HepG2 (cell line): ENCODE results near the gene HSPB6. TPM values are rescaled to one million over a fixed set of nuclear protein-coding genes. Genes with fewer than 3 reads are reported as not detected.
A peak's percentile ranks its signal among the peaks of the same experiment; 100 is the strongest.

Experiments used
- AGO1 ChIP-seq: fragments of 200-400 bp; formaldehyde crosslinking; IDR thresholded peaks from 2 replicates; pipeline ENCODE4 v1.6.1; 2017; ENCODE audit warnings: mild to moderate bottlenecking, low read depth, low read length, moderate library complexity; ENCODE audit not compliant: poor library complexity, severe bottlenecking
- AKAP8 ChIP-seq: sonication (generic); formaldehyde crosslinking; IDR thresholded peaks from 2 replicates; pipeline ENCODE4 v1.5.1; 2020; ENCODE audit warnings: mild to moderate bottlenecking, missing genetic modification reagents
- FOXJ3 ChIP-seq: sonication (generic); formaldehyde crosslinking; IDR thresholded peaks from 2 replicates; pipeline ENCODE4 v1.4.0; 2020; ENCODE audit warnings: missing genetic modification reagents, mild to moderate bottlenecking, borderline replicate concordance
- MYNN ChIP-seq: sonication (generic); formaldehyde crosslinking; IDR thresholded peaks from 2 replicates; pipeline ENCODE4 v1.4.0; 2020; ENCODE audit warnings: mild to moderate bottlenecking, low read depth, missing genetic modification reagents
- ONECUT2 ChIP-seq: sonication (generic); formaldehyde crosslinking; IDR thresholded peaks from 2 replicates; pipeline ENCODE4 v1.4.0; 2020; ENCODE audit warnings: missing genetic modification reagents
- POLR2AphosphoS5 ChIP-seq: IDR thresholded peaks from 2 replicates; pipeline ENCODE4 v1.6.1; 2012; ENCODE audit warnings: low read depth, low read length
- TEAD2 ChIP-seq: sonication (generic); formaldehyde crosslinking; IDR thresholded peaks from 2 replicates; pipeline ENCODE4 v1.9.0; 2021; ENCODE audit warnings: missing genetic modification reagents
- XBP1 ChIP-seq: sonication (generic); formaldehyde crosslinking; IDR thresholded peaks from 2 replicates; pipeline ENCODE4 v1.5.0; 2020; ENCODE audit warnings: missing genetic modification reagents
- ZBTB7B ChIP-seq: sonication (generic); formaldehyde crosslinking; IDR thresholded peaks from 2 replicates; pipeline ENCODE4 v1.4.0; 2020; ENCODE audit warnings: missing genetic modification reagents
- ZNF20 ChIP-seq: sonication (generic); formaldehyde crosslinking; IDR thresholded peaks from 2 replicates; pipeline ENCODE4 v1.4.0; 2020; ENCODE audit warnings: mild to moderate bottlenecking, moderate library complexity, missing genetic modification reagents
- ZNF235 ChIP-seq: sonication (generic); formaldehyde crosslinking; IDR thresholded peaks from 2 replicates; pipeline ENCODE4 v1.8.1; 2023; ENCODE audit warnings: mild to moderate bottlenecking, missing genetic modification reagents, borderline replicate concordance
- ZNF292 ChIP-seq: sonication (generic); formaldehyde crosslinking; IDR thresholded peaks from 2 replicates; pipeline ENCODE4 v1.8.1; 2022; ENCODE audit warnings: mild to moderate bottlenecking, low read depth, missing genetic modification reagents, borderline replicate concordance
- ZNF331 ChIP-seq: sonication (generic); formaldehyde crosslinking; IDR thresholded peaks from 2 replicates; pipeline ENCODE4 v1.4.0; 2020; ENCODE audit warnings: missing genetic modification reagents
- ZNF382 ChIP-seq: sonication (generic); formaldehyde crosslinking; IDR thresholded peaks from 2 replicates; pipeline ENCODE4 v1.5.0; 2020; ENCODE audit warnings: missing genetic modification reagents, mild to moderate bottlenecking, borderline replicate concordance
- ZNF670 ChIP-seq: sonication (generic); formaldehyde crosslinking; IDR thresholded peaks from 2 replicates; pipeline ENCODE4 v1.8.0; 2022; ENCODE audit warnings: mild to moderate bottlenecking, missing genetic modification reagents, borderline replicate concordance
- ZNF674 ChIP-seq: sonication (generic); formaldehyde crosslinking; IDR thresholded peaks from 2 replicates; pipeline ENCODE4 v1.5.0; 2020; ENCODE audit warnings: low read depth, mild to moderate bottlenecking, missing genetic modification reagents
- ZSCAN25 ChIP-seq: sonication (generic); formaldehyde crosslinking; IDR thresholded peaks from 2 replicates; pipeline ENCODE4 v1.8.0; 2022; ENCODE audit warnings: mild to moderate bottlenecking, missing genetic modification reagents
- polyA plus RNA-seq, 8 experiments: library from polyadenylated mRNA; depleted of rRNA in 3 of 8; stranded (reverse) in 7 of 8; unstranded in 1 of 8; fragments of >200 nt; fragmentation: Illumina TruSeq in 4 of 8; extraction: Trizol in 4 of 8; gene quantifications; 2 replicates each; pipeline versions ENCODE4 v1.2.1 to v1.2.3, GENCODE V29; 2011 to 2016; ENCODE audit warnings: low read depth in 4 of 8, missing spikeins in 1 of 8, mixed read lengths in 1 of 8; ENCODE audit not compliant: insufficient read depth in 1 of 8
- total RNA-seq, 5 experiments: library from RNA; depleted of rRNA; stranded (reverse); fragments of >200 nt; fragmentation: Illumina TruSeq; extraction: Trizol; gene quantifications; 2 replicates each; pipeline ENCODE4 v1.2.3, GENCODE V29; 2016; ENCODE audit warnings: low read depth in 1 of 5
- TF ChIP-seq, protein P1 (sequence below): IDR thresholded peaks from 2 replicates; pipeline ENCODE4 v1.6.1; 2016; ENCODE audit warnings: mild to moderate bottlenecking, missing biosample characterization, missing genetic modification reagents
- TF ChIP-seq, protein P2 (sequence below): sonication (generic); formaldehyde crosslinking; IDR thresholded peaks from 2 replicates; pipeline ENCODE4 v1.9.0; 2022; ENCODE audit warnings: low read depth, missing genetic modification reagents
- TF ChIP-seq, protein P3 (sequence below): sonication (generic); formaldehyde crosslinking; IDR thresholded peaks from 2 replicates; pipeline ENCODE4 v1.8.1; 2022; ENCODE audit warnings: mild to moderate bottlenecking, missing genetic modification reagents

HSPB6 gene
- total and polyA plus RNA-seq, 2 of the 13 experiments (the other 11 are each of a cell fraction or from before 2014, with no cell fraction given), result 0.18 TPM; not detected in 1

DNA sequence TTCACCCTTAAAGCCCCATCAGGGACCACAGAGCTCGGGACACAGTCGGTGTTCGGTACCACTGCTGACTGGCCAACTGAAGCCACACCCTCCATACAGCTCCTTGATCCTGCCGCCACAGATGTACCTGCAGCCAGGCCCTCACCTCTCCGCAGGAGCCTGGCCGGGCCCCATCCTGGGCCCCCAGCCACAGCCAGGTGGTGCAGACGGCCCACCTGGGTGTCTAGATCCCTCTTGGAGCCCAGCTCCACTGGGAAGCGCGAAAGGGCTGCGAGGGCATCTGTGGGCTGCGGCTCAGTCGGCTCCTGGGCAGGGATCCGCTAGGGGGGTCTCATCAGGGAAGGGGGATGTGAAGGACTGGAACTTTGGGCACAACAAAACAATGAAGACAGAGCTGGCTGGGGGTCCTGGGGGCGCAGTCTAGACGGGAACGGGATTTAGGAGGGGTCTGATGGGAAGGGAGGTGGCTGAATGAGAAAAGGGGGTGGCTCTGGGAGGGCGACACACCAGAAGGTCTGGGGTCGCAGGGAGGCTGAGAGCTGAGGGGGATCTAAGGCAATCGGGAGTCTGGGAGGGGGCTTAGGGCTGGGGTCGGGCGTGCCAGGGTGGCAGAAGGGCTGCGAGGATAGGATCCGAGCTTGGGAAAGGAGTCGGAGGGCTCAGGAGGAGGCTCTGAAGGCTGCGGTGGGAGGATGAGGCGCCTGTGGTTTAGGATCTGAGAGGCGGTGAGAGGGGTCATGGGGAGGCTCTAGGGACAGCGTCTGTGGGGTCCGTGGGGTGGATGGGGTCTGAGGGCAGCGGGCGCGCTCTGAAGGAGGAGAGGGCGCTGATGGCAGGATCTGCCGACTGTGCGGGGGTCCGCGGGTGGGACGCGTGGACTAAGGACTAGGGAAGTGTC lies 40.1 kb upstream of the HSPB6 start (continued):
- no peak for TF ChIP-seq ZNF670 (CRISPR knock-in tag)
- TF ChIP-seq AGO1, result peak; percentile 98
- no peak for TF ChIP-seq MYNN (CRISPR knock-in tag)
- TF ChIP-seq, protein P1, sequence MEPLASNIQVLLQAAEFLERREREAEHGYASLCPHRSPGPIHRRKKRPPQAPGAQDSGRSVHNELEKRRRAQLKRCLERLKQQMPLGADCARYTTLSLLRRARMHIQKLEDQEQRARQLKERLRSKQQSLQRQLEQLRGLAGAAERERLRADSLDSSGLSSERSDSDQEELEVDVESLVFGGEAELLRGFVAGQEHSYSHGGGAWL, result no peak
- no peak for TF ChIP-seq TEAD2
- no peak for TF ChIP-seq ZNF292 (CRISPR knock-in tag)
- TF ChIP-seq, protein P2, sequence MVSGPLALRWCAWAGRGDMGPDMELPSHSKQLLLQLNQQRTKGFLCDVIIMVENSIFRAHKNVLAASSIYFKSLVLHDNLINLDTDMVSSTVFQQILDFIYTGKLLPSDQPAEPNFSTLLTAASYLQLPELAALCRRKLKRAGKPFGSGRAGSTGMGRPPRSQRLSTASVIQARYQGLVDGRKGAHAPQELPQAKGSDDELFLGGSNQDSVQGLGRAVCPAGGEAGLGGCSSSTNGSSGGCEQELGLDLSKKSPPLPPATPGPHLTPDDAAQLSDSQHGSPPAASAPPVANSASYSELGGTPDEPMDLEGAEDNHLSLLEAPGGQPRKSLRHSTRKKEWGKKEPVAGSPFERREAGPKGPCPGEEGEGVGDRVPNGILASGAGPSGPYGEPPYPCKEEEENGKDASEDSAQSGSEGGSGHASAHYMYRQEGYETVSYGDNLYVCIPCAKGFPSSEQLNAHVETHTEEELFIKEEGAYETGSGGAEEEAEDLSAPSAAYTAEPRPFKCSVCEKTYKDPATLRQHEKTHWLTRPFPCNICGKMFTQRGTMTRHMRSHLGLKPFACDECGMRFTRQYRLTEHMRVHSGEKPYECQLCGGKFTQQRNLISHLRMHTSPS (CRISPR knock-in tag), result no peak
- TF ChIP-seq ZNF235 (CRISPR knock-in tag), result no peak
- TF ChIP-seq ZNF20 (CRISPR knock-in tag), result no peak
- TF ChIP-seq ZSCAN25, result no peak
- no peak for TF ChIP-seq FOXJ3 (CRISPR knock-in tag)
- no peak for TF ChIP-seq ONECUT2
- no peak for TF ChIP-seq ZNF331 (CRISPR knock-in tag)
- TF ChIP-seq ZBTB7B (CRISPR knock-in tag), result no peak
- TF ChIP-seq AKAP8 (CRISPR knock-in tag), result 0 out of 2 replicates have a peak, but pooled peaks have one; percentile 2
- TF ChIP-seq ZNF674, result no peak
- TF ChIP-seq, protein P3, sequence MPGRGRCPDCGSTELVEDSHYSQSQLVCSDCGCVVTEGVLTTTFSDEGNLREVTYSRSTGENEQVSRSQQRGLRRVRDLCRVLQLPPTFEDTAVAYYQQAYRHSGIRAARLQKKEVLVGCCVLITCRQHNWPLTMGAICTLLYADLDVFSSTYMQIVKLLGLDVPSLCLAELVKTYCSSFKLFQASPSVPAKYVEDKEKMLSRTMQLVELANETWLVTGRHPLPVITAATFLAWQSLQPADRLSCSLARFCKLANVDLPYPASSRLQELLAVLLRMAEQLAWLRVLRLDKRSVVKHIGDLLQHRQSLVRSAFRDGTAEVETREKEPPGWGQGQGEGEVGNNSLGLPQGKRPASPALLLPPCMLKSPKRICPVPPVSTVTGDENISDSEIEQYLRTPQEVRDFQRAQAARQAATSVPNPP, result no peak
- TF ChIP-seq ZNF382, result no peak
- TF ChIP-seq XBP1 (CRISPR knock-in tag), result no peak
- no peak for TF ChIP-seq POLR2AphosphoS5
